Spleen (tissue), 11 donors: Measurements from ENCODE around the gene LAMC1. TPM values are rescaled to one million over a fixed set of nuclear protein-coding genes. Genes with fewer than 3 reads are reported as not detected.

Experiments used
- DNase-seq: peaks from one replicate; pipeline ENCODE4 v3.0.0-alpha.2; 2020
- H3K27ac ChIP-seq, 8 donors: fragments of 200-600 bp; sonication (generic) in 7 of 8; 1 replicate in 4 of 8; 2 replicates in 4 of 8; pipeline versions ENCODE4 v1.5.0 to v1.8.0; 2016 to 2021; ENCODE audit warnings: inconsistent platforms in 4 of 8, mild to moderate bottlenecking in 4 of 8, moderate library complexity in 1 of 8
- H3K27me3 ChIP-seq, 7 donors: fragments of 200-600 bp; sonication (generic) in 6 of 7; replicated peaks in 1 of 7; 1 replicate in 4 of 7; 2 replicates in 3 of 7; pipeline versions ENCODE4 v1.5.0 to v1.8.0; 2016 to 2021; ENCODE audit warnings: inconsistent platforms in 3 of 7, mild to moderate bottlenecking in 1 of 7
- H3K36me3 ChIP-seq, 6 donors: fragments of 200-600 bp; sonication (generic) in 5 of 6; 1 replicate in 4 of 6; 2 replicates in 2 of 6; pipeline versions ENCODE4 v1.5.0 to v1.8.0; 2016 to 2021; ENCODE audit warnings: inconsistent platforms in 2 of 6
- H3K4me1 ChIP-seq, 6 donors: fragments of 200-600 bp; sonication (generic) in 5 of 6; 1 replicate in 3 of 6; 2 replicates in 3 of 6; pipeline versions ENCODE4 v1.5.0 to v1.8.0; 2016 to 2021; ENCODE audit warnings: inconsistent platforms in 3 of 6
- H3K4me3 ChIP-seq, 8 donors: fragments of 200-600 bp; sonication (generic) in 7 of 8; 1 replicate in 4 of 8; 2 replicates in 4 of 8; pipeline versions ENCODE4 v1.5.0 to v1.8.0; 2016 to 2021; ENCODE audit warnings: inconsistent platforms in 4 of 8, mild to moderate bottlenecking in 4 of 8, moderate library complexity in 2 of 8
- H3K9me3 ChIP-seq, 8 donors: fragments of 200-600 bp; sonication (generic) in 7 of 8; 1 replicate in 4 of 8; 2 replicates in 4 of 8; pipeline versions ENCODE4 v1.5.0 to v1.8.0; 2016 to 2021; ENCODE audit warnings: inconsistent platforms in 4 of 8
- POLR2A ChIP-seq, 3 donors: fragments of 450-650 bp; IDR thresholded peaks; one replicate each; pipeline ENCODE4 v1.5.1; 2017; ENCODE audit warnings: antibody characterized with exemption in 3 of 3, mild to moderate bottlenecking in 1 of 3
- POLR2AphosphoS5 ChIP-seq, 3 donors: sonication (generic); formaldehyde crosslinking; IDR thresholded peaks; one replicate each; pipeline ENCODE4 v1.5.1; 2017; ENCODE audit warnings: antibody characterized with exemption in 3 of 3
- WGBS, 5 donors: extraction: QIAGEN DNeasy Blood & Tissue Kit in 3 of 5; methylation state at CpG; one replicate each; pipeline versions ENCODE4 v1.1.5 to v1.1.7; 2013 to 2018; 5-methylcytosine and 5-hydroxymethylcytosine counted together
- intact Hi-C: fragments of 100-400 bp; cut with DNase I; formaldehyde crosslinking; loops from one replicate; pipeline ENCODE4 v1.15.0; 2023; ENCODE audit warnings: low total_unique reads
- polyA plus RNA-seq, 3 donors: library from polyadenylated mRNA; stranded (reverse); fragments of 200-250 nt; gene quantifications; one replicate each; pipeline ENCODE4 v1.2.1, GENCODE V29; 2013
- total RNA-seq, 7 donors: library from RNA; depleted of rRNA in 3 of 7; stranded (reverse); fragments of >200 nt in 3 of 7; fragmentation: NEBNext Ultra II Directional in 4 of 7; extraction: Animal tissue kit (Norgen Biotek cat#: 25700) in 4 of 7; gene quantifications; one replicate each; pipeline versions ENCODE4 v1.1.0 to v1.2.1, GENCODE V29; 2016 to 2021
- TF ChIP-seq, protein P1 (sequence below), 11 experiments: fragments of 200-600 bp in 7 of 11; fragments of 450-650 bp in 4 of 11; sonication (generic) in 4 of 11; IDR thresholded peaks in 8 of 11; conservative IDR thresholded peaks in 3 of 11; 1 replicate in 7 of 11; 2 replicates in 4 of 11; pipeline versions ENCODE4 v1.4.0 to v1.8.0; 2016 to 2021; ENCODE audit warnings: antibody characterized with exemption in 11 of 11, inconsistent platforms in 4 of 11, mild to moderate bottlenecking in 1 of 11
- donor health status: healthy with polysubstance abuse.
- donor health status: DM: no; HTN: no; CAD: no; lungs with moderate emphysema.
- donor health status: DM: no; HTN: no; CAD: no.
- donor health status: Bipolar disorder and iron deficiency.
- donor health status: healthy.
- donor health status: DM: no; HTN: no; CAD: no.
- donor health status: DM: yes; HTN: yes; CAD: no.

Gene LAMC1
- total and polyA plus RNA-seq, 10 donors, result 2.7 to 38.5 (median 30.5) TPM

DNA sequence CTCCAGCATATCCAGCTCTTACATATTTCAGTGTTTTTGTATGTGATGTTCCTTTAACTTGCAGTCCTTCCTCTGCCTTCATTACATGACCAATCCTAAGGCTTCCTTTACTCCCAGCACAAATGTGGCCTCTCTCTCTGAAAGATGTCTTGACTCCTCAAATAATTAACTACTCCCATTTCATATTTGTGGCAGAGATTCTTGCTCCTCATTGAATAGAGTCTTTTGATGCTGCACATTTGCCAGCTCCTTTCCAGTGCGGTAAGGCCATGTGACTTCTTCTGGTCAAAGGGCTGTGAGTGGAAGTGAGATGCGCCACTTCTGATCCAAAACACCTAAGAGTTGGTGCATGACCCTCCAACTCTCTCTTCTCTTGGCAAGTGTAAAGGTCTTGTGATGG, 19.1 kb upstream of the LAMC1 start:
- WGBS, 5 donors, result 93 to 98% (median 93%) methylated on average over 2 of the region's 2 CpGs
- Histone ChIP-seq H3K36me3 (no peaks in the 10 kb centered on the region), H3K27me3 (peaks cover 0 to 12% (median 0%) of the 10 kb centered on the region in 7 donors), H3K9me3 (no peaks in the 10 kb centered on the region), H3K4me1 (peaks cover 0 to 6% (median 0%) of the 10 kb centered on the region in 6 donors), H3K27ac (no peak overlapping the region), H3K4me3 (no peak overlapping the region)
- no peak for DNase-seq
- no peak for TF ChIP-seq POLR2AphosphoS5 (IDR thresholded peaks at IDR 0.05)
- no peak for TF ChIP-seq POLR2A (IDR thresholded peaks at IDR 0.05)
- TF ChIP-seq, protein P1, sequence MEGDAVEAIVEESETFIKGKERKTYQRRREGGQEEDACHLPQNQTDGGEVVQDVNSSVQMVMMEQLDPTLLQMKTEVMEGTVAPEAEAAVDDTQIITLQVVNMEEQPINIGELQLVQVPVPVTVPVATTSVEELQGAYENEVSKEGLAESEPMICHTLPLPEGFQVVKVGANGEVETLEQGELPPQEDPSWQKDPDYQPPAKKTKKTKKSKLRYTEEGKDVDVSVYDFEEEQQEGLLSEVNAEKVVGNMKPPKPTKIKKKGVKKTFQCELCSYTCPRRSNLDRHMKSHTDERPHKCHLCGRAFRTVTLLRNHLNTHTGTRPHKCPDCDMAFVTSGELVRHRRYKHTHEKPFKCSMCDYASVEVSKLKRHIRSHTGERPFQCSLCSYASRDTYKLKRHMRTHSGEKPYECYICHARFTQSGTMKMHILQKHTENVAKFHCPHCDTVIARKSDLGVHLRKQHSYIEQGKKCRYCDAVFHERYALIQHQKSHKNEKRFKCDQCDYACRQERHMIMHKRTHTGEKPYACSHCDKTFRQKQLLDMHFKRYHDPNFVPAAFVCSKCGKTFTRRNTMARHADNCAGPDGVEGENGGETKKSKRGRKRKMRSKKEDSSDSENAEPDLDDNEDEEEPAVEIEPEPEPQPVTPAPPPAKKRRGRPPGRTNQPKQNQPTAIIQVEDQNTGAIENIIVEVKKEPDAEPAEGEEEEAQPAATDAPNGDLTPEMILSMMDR (IDR thresholded peaks at IDR 0.05 in 8 of 11, conservative IDR thresholded peaks at IDR 0.05 in 3 of 11), result no peak
- intact Hi-C loops, result no loop called here

DNA sequence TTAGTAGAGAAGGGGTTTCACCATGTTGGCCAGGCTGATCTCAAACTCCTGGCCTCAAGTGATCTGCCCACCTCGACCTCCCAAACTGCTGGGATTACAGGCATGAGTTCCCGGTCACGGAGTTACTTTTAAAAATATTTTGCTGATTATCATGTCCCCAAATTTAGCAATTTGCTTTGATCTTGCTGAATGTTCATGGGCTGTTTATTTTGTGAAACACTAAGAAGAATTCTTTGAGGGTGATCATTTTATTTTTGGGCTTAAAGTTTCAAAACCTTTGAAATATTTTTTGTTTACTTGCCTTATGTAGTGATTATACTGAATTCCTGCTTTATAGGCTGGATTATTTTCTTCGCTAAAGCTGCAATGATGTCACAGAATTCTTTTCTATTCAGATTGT, 11.4 kb upstream of the LAMC1 start:
- Histone ChIP-seq H3K4me1 (no peaks in the 10 kb centered on the region), H3K27ac (no peak overlapping the region), H3K27me3 (peaks cover 0 to 24% (median 0%) of the 10 kb centered on the region in 7 donors), H3K4me3 (no peak overlapping the region), H3K36me3 (no peaks in the 10 kb centered on the region), H3K9me3 (peaks cover 0 to 12% (median 8%) of the 10 kb centered on the region in 8 donors)
- TF ChIP-seq POLR2AphosphoS5 (IDR thresholded peaks at IDR 0.05), result no peak
- TF ChIP-seq, protein P1 (IDR thresholded peaks at IDR 0.05 in 8 of 11, conservative IDR thresholded peaks at IDR 0.05 in 3 of 11), result no peak
- TF ChIP-seq POLR2A (IDR thresholded peaks at IDR 0.05), result no peak
- no peak for DNase-seq
- 80 to 92% (median 88%) methylated on average over 4 of the region's 4 CpGs for WGBS, 5 donors
- intact Hi-C loops, result no loop called here

DNA sequence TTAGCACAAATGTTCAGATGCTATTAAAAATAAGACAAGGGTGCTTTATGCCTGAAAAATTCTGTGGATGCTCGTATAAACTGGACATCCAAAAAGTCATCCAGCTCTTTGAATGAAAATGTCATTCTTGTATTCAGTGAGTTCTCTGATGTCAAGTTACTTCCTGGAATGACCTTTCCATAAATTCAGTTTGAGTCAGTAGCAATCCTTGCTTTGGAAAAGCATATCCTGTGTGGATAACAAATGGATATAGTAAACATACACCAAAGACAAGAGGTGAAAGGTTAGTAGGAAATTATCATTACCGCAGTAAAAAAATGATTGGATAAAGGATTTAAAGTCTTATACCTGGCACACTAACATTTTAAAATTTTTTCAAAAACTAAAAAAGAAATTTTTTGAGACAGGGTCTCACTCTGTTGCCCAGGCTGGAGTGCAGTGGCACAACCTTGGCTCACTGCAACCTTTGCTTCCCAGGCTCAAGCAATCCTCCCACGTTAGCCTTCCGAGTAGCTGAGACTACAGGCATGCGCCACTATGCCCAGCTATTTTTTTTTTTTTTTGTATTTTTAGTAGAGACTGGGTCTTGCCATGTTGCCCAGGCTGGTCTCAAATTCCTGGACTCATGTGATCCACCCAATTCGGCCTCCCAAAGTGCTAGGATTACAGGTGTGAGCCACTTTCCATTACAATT, 10.8 kb upstream of the LAMC1 start:
- TF ChIP-seq POLR2AphosphoS5 (IDR thresholded peaks at IDR 0.05), result no peak
- TF ChIP-seq, protein P1 (IDR thresholded peaks at IDR 0.05 in 8 of 11, conservative IDR thresholded peaks at IDR 0.05 in 3 of 11), result no peak
- no peak for TF ChIP-seq POLR2A (IDR thresholded peaks at IDR 0.05)
- Histone ChIP-seq H3K27me3 (peaks cover 0 to 22% (median 0%) of the 10 kb centered on the region in 7 donors), H3K4me1 (no peaks in the 10 kb centered on the region), H3K9me3 (peaks cover 0 to 12% (median 8%) of the 10 kb centered on the region in 8 donors), H3K4me3 (no peak overlapping the region), H3K27ac (no peak overlapping the region), H3K36me3 (no peaks in the 10 kb centered on the region)
- 72 to 85% (median 84%) methylated on average over 6 of the region's 6 CpGs for WGBS, 5 donors
- intact Hi-C loops, result no loop called here
- DNase-seq, result no peak

DNA sequence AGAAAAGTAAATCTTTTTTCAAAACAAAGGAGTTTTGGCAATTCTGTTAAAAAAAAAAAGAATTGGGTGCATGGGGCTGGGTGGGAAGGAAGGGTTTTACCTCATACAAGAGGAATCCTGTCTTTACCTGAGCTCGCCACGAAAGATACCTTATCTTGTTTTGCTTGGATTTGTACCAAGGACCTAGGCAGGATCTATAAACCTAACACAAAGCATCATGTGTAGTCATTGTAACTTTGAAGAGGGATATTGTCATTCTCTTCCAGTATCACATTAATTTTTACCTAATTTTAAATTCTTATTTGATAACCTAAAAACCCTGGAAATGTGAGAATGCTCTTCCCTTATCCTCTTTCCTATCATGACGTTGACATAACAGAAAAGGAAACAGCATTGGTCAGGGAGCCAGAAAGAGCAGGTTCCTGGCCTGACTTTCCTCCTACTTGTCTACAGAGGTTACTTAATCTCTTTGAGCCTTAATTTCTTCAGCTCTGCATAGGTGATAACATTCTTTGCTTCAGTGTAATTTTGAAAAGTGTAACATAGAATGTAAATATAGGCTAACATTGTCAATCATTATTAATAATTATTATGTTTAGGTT, 4.0 kb upstream of the LAMC1 start:
- DNase-seq, result no peak
- Histone ChIP-seq H3K4me3 (no peak overlapping the region), H3K9me3 (no peaks in the 10 kb centered on the region), H3K4me1 (peaks cover 0 to 21% (median 11%) of the 10 kb centered on the region in 6 donors), H3K27me3 (peaks cover 0 to 61% (median 10%) of the 10 kb centered on the region in 7 donors), H3K27ac (no peak overlapping the region), H3K36me3 (no peaks in the 10 kb centered on the region)
- TF ChIP-seq, protein P1 (IDR thresholded peaks at IDR 0.05 in 8 of 11, conservative IDR thresholded peaks at IDR 0.05 in 3 of 11), result no peak
- TF ChIP-seq POLR2AphosphoS5 (IDR thresholded peaks at IDR 0.05) (no peak), POLR2A (IDR thresholded peaks at IDR 0.05) (no peak)
- intact Hi-C loops, result no loop called here
- 32 to 53% (median 36%) methylated on average over 3 of the region's 3 CpGs for WGBS, 5 donors
